B cell (primary cell): ENCODE data around the gene ATXN1.

Source experiments
- EZH2 ChIP-seq: IDR thresholded peaks from 2 replicates; pipeline ENCODE4 v1.6.1; 2012; ENCODE audit warnings: borderline replicate concordance, low read depth, mild to moderate bottlenecking, moderate library complexity, low read length; ENCODE audit not compliant: insufficient read depth, poor library complexity, severe bottlenecking
- TF ChIP-seq, protein P1 (sequence below): fragments of 200-600 bp; IDR thresholded peaks from one replicate; pipeline ENCODE4 v1.8.0; 2022; ENCODE audit warnings: antibody characterized with exemption, mild to moderate bottlenecking

DNA sequence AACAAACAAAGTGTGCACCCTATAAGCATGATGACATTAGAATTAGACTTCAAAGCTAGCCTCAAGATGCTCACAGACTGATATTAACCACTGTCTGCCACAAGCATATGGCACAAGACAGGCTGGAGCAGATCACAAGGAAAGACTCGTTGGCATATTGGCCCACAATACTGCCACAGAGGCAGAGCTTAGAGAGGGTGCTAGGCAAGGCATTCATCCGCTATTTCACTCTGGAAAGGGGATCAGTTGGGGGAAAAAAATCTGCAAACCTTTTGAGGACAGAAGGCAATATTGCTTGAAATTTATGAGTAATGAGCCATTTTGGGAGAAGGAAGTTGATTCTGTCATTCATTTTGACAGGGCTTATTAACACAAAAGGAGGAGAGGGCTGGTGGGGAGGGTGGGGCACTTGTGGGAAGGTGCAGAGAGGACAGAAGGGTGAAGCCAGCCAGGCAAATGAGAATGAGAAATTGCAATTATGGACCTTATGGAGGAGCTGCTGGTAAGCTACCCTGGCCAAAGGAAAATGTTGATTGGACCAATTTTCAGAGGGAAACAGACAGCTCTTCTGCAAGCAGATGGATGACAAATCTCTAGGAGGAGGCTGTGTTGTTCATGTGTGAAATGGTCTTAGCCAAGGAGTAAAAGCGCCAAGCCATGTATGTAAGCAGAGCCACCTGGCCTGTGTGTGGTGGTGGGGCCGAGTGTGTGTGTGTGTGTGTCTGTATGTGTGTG lies 335.2 kb downstream of the ATXN1 start:
- TF ChIP-seq, protein P1, sequence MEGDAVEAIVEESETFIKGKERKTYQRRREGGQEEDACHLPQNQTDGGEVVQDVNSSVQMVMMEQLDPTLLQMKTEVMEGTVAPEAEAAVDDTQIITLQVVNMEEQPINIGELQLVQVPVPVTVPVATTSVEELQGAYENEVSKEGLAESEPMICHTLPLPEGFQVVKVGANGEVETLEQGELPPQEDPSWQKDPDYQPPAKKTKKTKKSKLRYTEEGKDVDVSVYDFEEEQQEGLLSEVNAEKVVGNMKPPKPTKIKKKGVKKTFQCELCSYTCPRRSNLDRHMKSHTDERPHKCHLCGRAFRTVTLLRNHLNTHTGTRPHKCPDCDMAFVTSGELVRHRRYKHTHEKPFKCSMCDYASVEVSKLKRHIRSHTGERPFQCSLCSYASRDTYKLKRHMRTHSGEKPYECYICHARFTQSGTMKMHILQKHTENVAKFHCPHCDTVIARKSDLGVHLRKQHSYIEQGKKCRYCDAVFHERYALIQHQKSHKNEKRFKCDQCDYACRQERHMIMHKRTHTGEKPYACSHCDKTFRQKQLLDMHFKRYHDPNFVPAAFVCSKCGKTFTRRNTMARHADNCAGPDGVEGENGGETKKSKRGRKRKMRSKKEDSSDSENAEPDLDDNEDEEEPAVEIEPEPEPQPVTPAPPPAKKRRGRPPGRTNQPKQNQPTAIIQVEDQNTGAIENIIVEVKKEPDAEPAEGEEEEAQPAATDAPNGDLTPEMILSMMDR = no peak
- no peak for TF ChIP-seq EZH2
